ENCODE measurements around the gene CCDC80. TPM values are rescaled to one million over a fixed set of nuclear protein-coding genes. Genes with fewer than 3 reads are reported as not detected.

Gene CCDC80
- total RNA-seq, 1 donor from 2014 or later: 160 TPM

DNA sequence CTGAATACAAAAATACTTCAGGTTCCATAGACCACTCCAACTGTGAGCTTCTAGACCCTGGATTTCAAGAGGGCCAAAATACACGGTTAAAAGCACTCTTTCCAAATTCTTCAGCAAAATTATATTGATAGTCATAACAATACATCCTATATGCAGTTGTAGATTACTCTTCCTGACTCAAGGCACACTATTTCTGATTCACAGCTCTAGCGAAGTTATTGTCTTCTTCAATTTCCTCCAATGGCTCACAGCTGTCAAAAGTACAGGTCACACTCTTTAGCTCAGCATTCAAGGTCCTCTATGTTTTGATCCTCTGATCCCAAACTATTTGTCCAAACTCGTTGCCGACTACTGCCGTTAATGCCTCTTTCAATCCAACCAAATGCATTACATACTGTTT is 13.5 kb upstream of the CCDC80 start:
- DNase-seq (ENCODE audit: low spot score in 2 of 2): no peak
- intact Hi-C loops (cut with DNase I): no loop called here
- Histone ChIP-seq H3K4me3 (no peak overlapping the region), H3K27ac (peak overlapping the region in 1 of 2 donors; percentile 64), H3K4me1 (no peaks in the 10 kb centered on the region), H3K36me3 (no peaks in the 10 kb centered on the region), H3K9me3 (no peaks in the 10 kb centered on the region), H3K27me3 (no peaks in the 10 kb centered on the region)
- TF ChIP-seq, protein P1, sequence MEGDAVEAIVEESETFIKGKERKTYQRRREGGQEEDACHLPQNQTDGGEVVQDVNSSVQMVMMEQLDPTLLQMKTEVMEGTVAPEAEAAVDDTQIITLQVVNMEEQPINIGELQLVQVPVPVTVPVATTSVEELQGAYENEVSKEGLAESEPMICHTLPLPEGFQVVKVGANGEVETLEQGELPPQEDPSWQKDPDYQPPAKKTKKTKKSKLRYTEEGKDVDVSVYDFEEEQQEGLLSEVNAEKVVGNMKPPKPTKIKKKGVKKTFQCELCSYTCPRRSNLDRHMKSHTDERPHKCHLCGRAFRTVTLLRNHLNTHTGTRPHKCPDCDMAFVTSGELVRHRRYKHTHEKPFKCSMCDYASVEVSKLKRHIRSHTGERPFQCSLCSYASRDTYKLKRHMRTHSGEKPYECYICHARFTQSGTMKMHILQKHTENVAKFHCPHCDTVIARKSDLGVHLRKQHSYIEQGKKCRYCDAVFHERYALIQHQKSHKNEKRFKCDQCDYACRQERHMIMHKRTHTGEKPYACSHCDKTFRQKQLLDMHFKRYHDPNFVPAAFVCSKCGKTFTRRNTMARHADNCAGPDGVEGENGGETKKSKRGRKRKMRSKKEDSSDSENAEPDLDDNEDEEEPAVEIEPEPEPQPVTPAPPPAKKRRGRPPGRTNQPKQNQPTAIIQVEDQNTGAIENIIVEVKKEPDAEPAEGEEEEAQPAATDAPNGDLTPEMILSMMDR (IDR thresholded peaks at IDR 0.05): no peak

DNA sequence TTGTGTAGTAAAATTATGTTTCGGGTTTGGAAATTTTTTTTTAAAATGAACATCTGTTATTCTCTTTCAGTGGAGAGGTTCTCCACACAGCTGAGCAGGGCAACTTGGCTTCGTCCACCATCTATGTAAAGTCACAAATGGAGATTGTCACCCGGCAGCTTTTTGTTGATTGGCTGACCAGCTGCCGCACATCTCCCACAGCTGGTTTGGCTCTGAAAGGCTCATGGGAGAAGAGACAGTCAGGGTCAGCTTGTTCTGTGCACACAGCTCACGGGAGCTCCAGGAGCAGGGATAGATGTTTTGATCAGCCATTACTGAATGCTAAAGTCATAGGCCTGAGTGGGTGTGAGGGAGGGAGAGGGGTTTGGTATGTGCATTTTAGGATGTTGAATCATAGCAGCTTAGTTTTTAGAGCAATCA is 12.9 kb upstream of the CCDC80 start:
- H3K27ac ChIP-seq: peak overlapping the region in 1 of 2 donors; percentile 64
- TF ChIP-seq, protein P1 (IDR thresholded peaks at IDR 0.05): no peak
- no peaks in the 10 kb centered on the region for H3K9me3 ChIP-seq
- no peaks in the 10 kb centered on the region for H3K27me3 ChIP-seq
- DNase-seq (ENCODE audit: low spot score in 2 of 2): no peak
- H3K4me3 ChIP-seq: no peak overlapping the region
- intact Hi-C loops (cut with DNase I): no loop called here
- no peaks in the 10 kb centered on the region for H3K4me1 ChIP-seq
- H3K36me3 ChIP-seq: no peaks in the 10 kb centered on the region

DNA sequence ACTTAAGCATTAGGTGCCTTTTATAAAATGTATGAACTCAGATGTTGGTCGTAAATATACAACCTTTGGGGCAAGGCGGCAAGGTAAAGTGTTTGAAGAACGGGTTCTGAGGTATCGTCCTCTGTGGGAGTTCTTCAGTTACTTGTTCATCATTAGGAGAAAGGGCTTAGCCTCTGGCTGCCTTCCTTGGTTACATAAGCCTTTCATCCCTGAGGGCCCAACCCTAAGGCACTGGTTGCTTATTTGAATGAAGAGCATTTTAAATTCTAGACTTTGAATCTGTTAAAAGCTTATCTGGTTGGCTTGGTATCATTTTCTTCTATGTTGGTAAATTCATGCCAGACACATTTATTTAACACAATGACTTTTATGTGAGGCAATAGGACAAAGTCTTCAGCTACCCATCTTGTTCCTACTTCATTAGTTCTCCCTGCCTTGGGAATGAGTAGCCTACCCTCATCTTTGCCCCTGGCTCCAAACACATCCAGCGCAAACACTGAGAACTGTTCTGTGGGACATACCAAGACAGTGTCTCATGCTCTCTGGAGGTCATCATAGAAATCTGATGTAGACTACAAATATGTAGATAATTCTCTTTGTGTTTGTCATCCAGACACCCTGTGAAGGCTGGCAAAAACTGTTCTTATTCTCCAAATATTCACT is 12.4 kb upstream of the CCDC80 start:
- intact Hi-C loops (cut with DNase I): no loop called here

DNA sequence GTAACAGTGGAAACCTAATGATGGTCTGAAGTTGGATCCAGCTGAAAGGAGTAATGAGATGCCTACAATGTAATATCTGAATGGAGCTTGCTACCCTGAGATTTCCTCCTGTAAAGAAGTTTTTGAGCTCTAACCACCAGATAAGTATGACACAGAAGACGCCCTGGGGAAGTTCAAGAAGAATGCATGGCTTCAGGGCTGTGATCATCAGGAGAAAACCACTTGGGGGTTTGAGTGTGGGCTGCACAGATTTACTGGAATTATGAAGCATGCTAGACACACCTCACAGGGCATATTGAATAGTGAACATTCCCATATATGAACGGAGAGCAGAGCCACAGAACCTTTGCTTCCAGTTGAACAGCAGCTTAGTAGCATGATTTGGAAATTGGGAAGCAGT is 10.6 kb upstream of the CCDC80 start:
- Histone ChIP-seq H3K4me1 (no peaks in the 10 kb centered on the region), H3K27ac (no peak overlapping the region), H3K4me3 (no peak overlapping the region), H3K36me3 (no peaks in the 10 kb centered on the region), H3K9me3 (no peaks in the 10 kb centered on the region), H3K27me3 (no peaks in the 10 kb centered on the region)
- no peak for DNase-seq (ENCODE audit: low spot score in 2 of 2)
- intact Hi-C loops (cut with DNase I): no loop called here
- TF ChIP-seq, protein P1 (IDR thresholded peaks at IDR 0.05): no peak

More for the DNA sequence above, 12.4 kb upstream of the CCDC80 start:
- Histone ChIP-seq H3K4me1 (no peaks in the 10 kb centered on the region), H3K27me3 (no peaks in the 10 kb centered on the region), H3K36me3 (no peaks in the 10 kb centered on the region), H3K27ac (peak overlapping the region; percentile 36 to 64), H3K4me3 (no peak overlapping the region), H3K9me3 (no peaks in the 10 kb centered on the region)
- TF ChIP-seq, protein P1 (IDR thresholded peaks at IDR 0.05): no peak
- DNase-seq (ENCODE audit: low spot score in 2 of 2): peak in 1 of 2 donors; percentile 66

DNA sequence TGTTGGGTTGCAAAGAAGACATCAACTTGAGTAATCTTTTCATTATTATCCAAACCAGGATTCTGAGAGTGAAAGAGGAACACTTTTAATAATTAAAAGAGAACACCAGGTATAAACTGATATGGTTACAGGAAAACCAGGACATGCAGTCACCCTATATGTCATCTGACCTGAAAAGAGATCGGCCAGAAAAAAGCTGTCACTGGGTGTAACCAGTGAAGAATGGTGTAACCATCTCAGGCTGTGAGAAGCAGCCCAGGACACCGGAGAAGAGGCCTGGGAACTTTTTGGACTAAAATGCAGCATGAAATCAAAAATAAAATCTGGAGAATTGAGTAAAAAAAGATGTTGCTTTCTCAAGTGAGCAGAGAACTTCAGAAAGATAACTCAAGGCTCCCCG is 10.1 kb upstream of the CCDC80 start:
- no peak for DNase-seq (ENCODE audit: low spot score in 2 of 2)
- TF ChIP-seq, protein P1 (IDR thresholded peaks at IDR 0.05): no peak
- Histone ChIP-seq H3K27me3 (no peaks in the 10 kb centered on the region), H3K4me3 (no peak overlapping the region), H3K36me3 (no peaks in the 10 kb centered on the region), H3K4me1 (no peaks in the 10 kb centered on the region), H3K27ac (no peak overlapping the region), H3K9me3 (no peaks in the 10 kb centered on the region)
- intact Hi-C loops (cut with DNase I): no loop called here
